MM.1S (cell line): ENCODE results near the gene TUNAR.

Experiments used
- DNase-seq: peaks from one replicate; pipeline ENCODE4 v3.0.0-alpha.2; 2015
- H2AFZ ChIP-seq: fragments of 300-600 bp; sonication (generic); 2 replicates; pipeline ENCODE4 v1.6.0; 2016; ENCODE audit warnings: antibody characterized with exemption, low read length
- H3F3A ChIP-seq: fragments of 300-600 bp; sonication (generic); 2 replicates; pipeline ENCODE4 v1.6.1; 2016; ENCODE audit warnings: mild to moderate bottlenecking, antibody characterized with exemption, low read length, moderate library complexity, mixed read lengths; ENCODE audit not compliant: insufficient read depth
- H3K27ac ChIP-seq: fragments of 300-600 bp; sonication (generic); 2 replicates; pipeline ENCODE4 v1.5.1; 2016; ENCODE audit warnings: mild to moderate bottlenecking, low read length
- H3K27me3 ChIP-seq: fragments of 300-600 bp; sonication (generic); replicated peaks from 2 replicates; pipeline ENCODE4 v1.6.0; 2016; ENCODE audit warnings: low read length; ENCODE audit not compliant: insufficient read depth
- H3K36me3 ChIP-seq: fragments of 300-600 bp; sonication (generic); replicated peaks from 2 replicates; pipeline ENCODE4 v1.6.1; 2016; ENCODE audit warnings: mild to moderate bottlenecking, low read length, mixed read lengths; ENCODE audit not compliant: insufficient read depth
- H3K4me1 ChIP-seq: fragments of 300-600 bp; sonication (generic); 2 replicates; pipeline ENCODE4 v1.6.1; 2016; ENCODE audit warnings: low read length, mixed read lengths
- H3K4me2 ChIP-seq: fragments of 300-600 bp; sonication (generic); 2 replicates; pipeline ENCODE4 v1.6.0; 2016; ENCODE audit warnings: low read depth, low read length
- H3K4me3 ChIP-seq: fragments of 300-600 bp; sonication (generic); 2 replicates; pipeline ENCODE4 v1.5.1; 2016; ENCODE audit warnings: low read length, mixed read lengths
- H3K79me2 ChIP-seq: fragments of 300-600 bp; sonication (generic); 2 replicates; pipeline ENCODE4 v1.6.1; 2016; ENCODE audit warnings: mixed run types, low read length, mixed read lengths
- H3K9ac ChIP-seq: fragments of 300-600 bp; sonication (generic); 2 replicates; pipeline ENCODE4 v1.6.1; 2016; ENCODE audit warnings: low read length, mixed read lengths
- H3K9me2 ChIP-seq: fragments of 300-600 bp; sonication (generic); replicated peaks from 2 replicates; pipeline ENCODE4 v1.6.1; 2016; ENCODE audit warnings: mild to moderate bottlenecking, low read length, mixed read lengths; ENCODE audit not compliant: insufficient read depth
- H3K9me3 ChIP-seq: fragments of 300-600 bp; sonication (generic); replicated peaks from 2 replicates; pipeline ENCODE4 v1.6.1; 2016; ENCODE audit warnings: mild to moderate bottlenecking, low read length, mixed read lengths; ENCODE audit not compliant: insufficient read depth
- H4K20me1 ChIP-seq: fragments of 300-600 bp; sonication (generic); 2 replicates; pipeline ENCODE4 v1.6.1; 2016; ENCODE audit warnings: mild to moderate bottlenecking, low read length, moderate library complexity, mixed read lengths; ENCODE audit not compliant: insufficient read depth
- CTCF ChIP-seq: fragments of 300-600 bp; sonication (generic); IDR thresholded peaks from 2 replicates; pipeline ENCODE4 v1.5.1; 2016; ENCODE audit warnings: antibody characterized with exemption, low read length, mixed read lengths
- EZH2 ChIP-seq: fragments of 300-600 bp; sonication (generic); optimal IDR thresholded peaks from 2 replicates; pipeline ENCODE3; 2017; ENCODE audit warnings: low read depth, mild to moderate bottlenecking, antibody characterized with exemption, low read length, mixed read lengths
- EZH2phosphoT487 ChIP-seq: fragments of 300-600 bp; sonication (generic); IDR thresholded peaks from 2 replicates; pipeline ENCODE4 v1.6.1; 2018; ENCODE audit warnings: antibody characterized with exemption, low read length

TUNAR gene

DNA sequence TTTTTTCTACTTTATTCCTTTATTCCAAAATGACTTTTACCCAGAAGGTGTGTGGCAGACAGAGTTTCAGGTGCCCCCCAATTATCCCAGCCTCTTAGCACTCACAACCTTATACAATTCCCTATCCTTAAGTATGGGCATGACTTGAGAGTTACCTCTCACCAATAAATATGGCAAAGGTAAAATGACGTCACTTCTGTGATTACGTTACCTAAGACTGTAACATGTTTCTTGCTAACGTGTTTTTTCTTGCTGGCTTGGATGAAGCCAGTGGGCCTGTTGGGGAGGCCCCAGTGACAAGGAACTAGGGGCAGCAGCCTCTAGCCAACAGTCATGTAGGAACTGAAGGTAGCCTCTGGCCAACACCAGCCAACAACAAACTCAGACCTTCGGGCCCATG lies 13.3 kb upstream of the TUNAR start:
- Histone ChIP-seq H2AFZ (no peak overlapping the region), H4K20me1 (no peaks in the 10 kb centered on the region), H3K9ac (no peak overlapping the region), H3K27me3 (no peaks in the 10 kb centered on the region), H3K4me1 (no peaks in the 10 kb centered on the region), H3K9me2 (no peaks in the 10 kb centered on the region), H3K4me2 (no peak overlapping the region), H3F3A (no peaks in the 10 kb centered on the region), H3K9me3 (no peaks in the 10 kb centered on the region), H3K79me2 (no peaks in the 10 kb centered on the region), H3K27ac (no peak overlapping the region), H3K4me3 (no peak overlapping the region), H3K36me3 (no peaks in the 10 kb centered on the region)
- no peak for TF ChIP-seq EZH2
- TF ChIP-seq EZH2phosphoT487: no peak
- no peak for TF ChIP-seq CTCF
- DNase-seq: no peak

DNA sequence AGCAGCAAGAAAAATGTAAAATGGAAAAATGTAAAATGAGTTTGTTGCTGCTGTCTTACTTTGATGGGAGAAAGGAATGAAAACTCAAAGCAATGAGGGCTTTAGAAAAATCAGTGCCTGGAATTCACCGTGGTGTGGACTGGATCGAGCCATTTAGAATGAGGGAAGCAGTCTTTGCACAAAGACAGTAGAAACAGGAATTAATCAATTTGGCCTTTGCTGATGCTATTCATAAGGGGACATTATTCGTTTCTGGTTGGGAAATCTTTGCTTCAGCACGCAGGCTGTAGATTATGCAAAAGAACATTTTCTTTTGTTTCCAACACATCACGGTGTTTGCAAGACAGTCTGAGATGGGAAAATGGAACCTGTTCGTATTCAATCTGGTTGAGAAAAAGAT lies 6.9 kb upstream of the TUNAR start:
- no peak overlapping the region for H3K27ac ChIP-seq
- DNase-seq: no peak
- no peak overlapping the region for H3K9ac ChIP-seq
- no peaks in the 10 kb centered on the region for H3F3A ChIP-seq
- no peak overlapping the region for H3K4me2 ChIP-seq
- H3K27me3 ChIP-seq: no peaks in the 10 kb centered on the region
- H3K4me1 ChIP-seq: no peaks in the 10 kb centered on the region
- no peaks in the 10 kb centered on the region for H4K20me1 ChIP-seq
- H3K9me3 ChIP-seq: no peaks in the 10 kb centered on the region
- no peak for TF ChIP-seq EZH2
- no peak for TF ChIP-seq CTCF
- TF ChIP-seq EZH2phosphoT487: no peak
- H3K9me2 ChIP-seq: no peaks in the 10 kb centered on the region
- H2AFZ ChIP-seq: no peak overlapping the region
- H3K4me3 ChIP-seq: no peak overlapping the region
- no peaks in the 10 kb centered on the region for H3K79me2 ChIP-seq
- H3K36me3 ChIP-seq: no peaks in the 10 kb centered on the region

DNA sequence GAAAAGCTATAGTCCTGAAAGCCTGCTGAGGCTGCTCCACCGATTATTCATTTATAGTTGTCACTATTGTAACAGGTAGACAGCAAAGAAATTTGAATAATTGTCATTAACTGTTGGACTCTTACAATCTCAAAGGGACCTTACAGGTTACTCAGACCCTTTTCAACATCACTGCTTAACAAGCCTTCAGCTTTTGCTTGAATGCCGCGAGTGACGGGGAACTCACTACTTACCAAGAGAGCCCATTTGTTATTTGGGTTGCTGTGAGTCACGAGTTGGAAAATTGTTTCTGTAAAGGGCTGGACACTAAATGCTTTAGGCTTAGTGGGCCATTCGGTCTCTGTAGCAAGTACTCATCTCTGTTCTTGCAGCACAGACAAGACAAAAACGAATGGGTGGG lies 5.9 kb upstream of the TUNAR start:
- H3K27me3 ChIP-seq: 0 out of 2 replicates have a peak, but pooled peaks cover 4% of the 10 kb centered on the region
- no peaks in the 10 kb centered on the region for H3K36me3 ChIP-seq
- no peak overlapping the region for H3K4me2 ChIP-seq
- no peak overlapping the region for H2AFZ ChIP-seq
- H4K20me1 ChIP-seq: no peaks in the 10 kb centered on the region
- no peak overlapping the region for H3K9ac ChIP-seq
- H3K9me2 ChIP-seq: no peaks in the 10 kb centered on the region
- H3K27ac ChIP-seq: no peak overlapping the region
- DNase-seq: no peak
- no peaks in the 10 kb centered on the region for H3F3A ChIP-seq
- TF ChIP-seq CTCF: no peak
- TF ChIP-seq EZH2: no peak
- TF ChIP-seq EZH2phosphoT487: no peak
- no peaks in the 10 kb centered on the region for H3K4me1 ChIP-seq
- H3K9me3 ChIP-seq: no peaks in the 10 kb centered on the region
- H3K4me3 ChIP-seq: no peak overlapping the region
- H3K79me2 ChIP-seq: no peaks in the 10 kb centered on the region
